ENCODE measurements around the gene GPR15.

The GPR15 gene

GRCh38 chr3:98532275-98532637 is 478 bp downstream of the GPR15 start:
- no peak for DNase-seq

- DNase-seq, result no peak
Measured at GRCh38 chr3:98532709-98533571, 1.2 kb downstream of the GPR15 start.

- no peak for DNase-seq
Measured at GRCh38 chr3:98534168-98534567, 2.4 kb downstream of the GPR15 start.

GRCh38 chr3:98534734-98535133 is 3.0 kb downstream of the GPR15 start:
- DNase-seq, result no peak

- DNase-seq, result no peak
Measured at GRCh38 chr3:98536456-98537017, 4.8 kb downstream of the GPR15 start.

- DNase-seq, result no peak
Measured at GRCh38 chr3:98540346-98540745, 8.6 kb downstream of the GPR15 start.

- DNase-seq, result no peak
Measured at GRCh38 chr3:98541695-98542094, 9.9 kb downstream of the GPR15 start.

GRCh38 chr3:98542623-98543022 is 10.8 kb downstream of the GPR15 start:
- no peak for DNase-seq

- DNase-seq, result no peak
Measured at GRCh38 chr3:98545940-98546339, 14.2 kb downstream of the GPR15 start.

- no peak for DNase-seq
Measured at GRCh38 chr3:98548544-98548943, 16.8 kb downstream of the GPR15 start.

- no peak for DNase-seq
Measured at GRCh38 chr3:98550833-98551232, 19.1 kb downstream of the GPR15 start.

GRCh38 chr3:98551236-98551635 is 19.5 kb downstream of the GPR15 start:
- DNase-seq, result no peak

GRCh38 chr3:98551754-98552153 is 20.0 kb downstream of the GPR15 start:
- no peak for DNase-seq

GRCh38 chr3:98552232-98553020 is 20.6 kb downstream of the GPR15 start:
- DNase-seq, result no peak

- no peak for DNase-seq
Measured at GRCh38 chr3:98553021-98553563, 21.3 kb downstream of the GPR15 start.

- no peak for DNase-seq
Measured at GRCh38 chr3:98553753-98554152, 22.0 kb downstream of the GPR15 start.

- DNase-seq, result no peak
Measured at GRCh38 chr3:98554580-98554979, 22.8 kb downstream of the GPR15 start.

GRCh38 chr3:98555025-98555379 is 23.2 kb downstream of the GPR15 start:
- no peak for DNase-seq

- no peak for DNase-seq
Measured at GRCh38 chr3:98556164-98557130, 24.7 kb downstream of the GPR15 start.

- DNase-seq, result no peak
Measured at GRCh38 chr3:98557324-98558010, 25.7 kb downstream of the GPR15 start.

- DNase-seq, result no peak
Measured at GRCh38 chr3:98558100-98558827, 26.5 kb downstream of the GPR15 start.
